DMS53 treated with DMSO at 0.1 percent for 48 hours (cell line): ENCODE results near the gene NOL11.
"Not testable (repeated sequence)": the region's sequence is repeated elsewhere in the genome, so short reads cannot be mapped to it uniquely, and the experiment has no call there.

ENCODE experiments used
- DNase-seq: peaks from one replicate; lab custom pipeline; 2025; ENCODE audit not compliant: unreplicated experiment; lab: John Stamatoyannopoulos, UW

Gene NOL11

DNA sequence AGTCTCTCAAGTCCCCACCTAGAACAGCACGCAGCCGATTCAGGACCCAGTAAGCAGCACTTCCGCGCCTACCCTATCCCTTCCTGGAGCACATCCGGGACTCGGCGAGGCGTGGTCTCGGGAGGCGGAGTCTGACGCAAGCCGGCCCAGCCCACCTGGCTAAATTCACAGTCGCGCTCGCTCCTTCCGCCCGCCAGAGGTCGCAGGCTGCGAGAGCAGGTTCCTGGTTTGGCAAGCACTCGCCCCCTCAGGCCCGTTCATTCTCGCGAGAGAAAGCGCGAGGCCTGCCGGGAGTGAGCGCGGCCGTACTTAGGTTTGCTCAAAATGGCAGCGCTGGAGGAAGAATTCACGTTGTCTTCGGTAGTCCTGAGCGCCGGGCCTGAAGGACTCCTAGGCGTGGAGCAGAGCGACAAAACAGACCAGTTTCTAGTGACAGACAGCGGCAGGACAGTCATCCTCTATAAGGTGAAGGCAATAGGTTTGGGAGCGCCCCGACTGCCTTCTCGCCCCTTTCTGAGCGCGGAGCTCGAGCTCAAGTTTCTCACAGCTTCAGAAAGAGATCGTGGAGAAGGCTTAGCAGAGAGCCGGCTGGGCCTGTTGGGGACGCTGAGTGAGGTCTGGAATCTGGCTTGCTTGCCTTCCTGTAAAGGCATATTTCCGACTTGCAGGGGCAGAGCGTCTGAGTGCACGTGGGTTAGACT is at the start of gene NOL11:
Gene NOL11 (plus strand): TSS at position 313 of the 701 bp plus-strand sequence. CDS start 12 bp downstream, at position 325.
- peak; percentile 97 for DNase-seq

DNA sequence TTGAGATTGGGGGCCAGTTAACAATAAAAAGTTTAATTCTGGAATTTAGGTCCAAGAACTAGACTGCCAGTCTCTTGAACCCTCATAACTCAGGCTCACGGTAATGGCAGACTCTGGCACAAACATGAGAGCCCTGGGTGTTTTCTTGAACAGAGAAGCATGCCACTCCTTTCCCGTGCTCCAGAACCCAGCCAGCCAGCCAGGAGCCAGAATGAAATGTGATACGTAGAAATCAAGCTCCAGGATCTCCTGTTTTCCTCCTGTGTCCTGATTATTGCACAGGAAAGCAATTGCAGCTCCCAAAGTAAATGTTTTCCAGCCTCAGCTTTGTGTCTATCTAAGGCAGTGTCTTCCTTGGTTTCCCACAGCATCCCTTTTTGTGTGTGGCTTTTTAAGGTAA is 46.2 kb upstream of the NOL11 start:
- DNase-seq = no peak

DNA sequence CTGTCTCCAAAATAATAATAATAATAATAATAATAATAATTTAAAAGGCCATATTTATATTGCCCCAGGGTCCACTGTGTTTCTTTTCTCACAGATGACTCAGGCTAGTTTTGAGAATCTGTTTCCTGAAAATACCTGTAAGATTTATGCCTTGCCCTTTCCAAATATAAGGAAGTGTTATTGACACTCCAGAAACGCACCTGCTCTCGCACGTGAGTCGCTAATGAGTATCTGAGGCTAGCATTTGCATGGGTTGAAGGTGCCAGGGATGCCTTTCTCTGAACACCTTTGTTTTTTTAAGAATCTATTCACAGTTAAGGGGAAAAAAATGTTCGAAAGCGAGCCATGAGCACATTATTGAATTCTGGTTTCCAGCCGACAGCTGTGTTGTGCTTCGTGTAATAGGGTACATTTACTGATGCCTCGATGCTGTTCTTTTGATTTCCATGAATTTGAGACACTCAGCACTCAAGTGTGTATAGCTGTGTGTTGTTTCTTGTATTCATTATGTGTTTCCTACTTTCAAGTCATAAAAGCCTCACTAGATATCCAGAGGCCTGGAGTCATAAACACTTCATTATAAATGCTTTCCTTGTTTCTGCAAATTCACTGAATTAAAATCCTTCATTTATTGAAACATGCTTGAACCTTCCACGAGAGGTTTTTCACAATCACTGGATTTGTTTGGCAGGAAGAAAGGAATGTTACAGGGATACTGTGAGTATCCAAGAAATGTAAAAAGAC is 45.0 kb upstream of the NOL11 start:
- no peak for DNase-seq

DNA sequence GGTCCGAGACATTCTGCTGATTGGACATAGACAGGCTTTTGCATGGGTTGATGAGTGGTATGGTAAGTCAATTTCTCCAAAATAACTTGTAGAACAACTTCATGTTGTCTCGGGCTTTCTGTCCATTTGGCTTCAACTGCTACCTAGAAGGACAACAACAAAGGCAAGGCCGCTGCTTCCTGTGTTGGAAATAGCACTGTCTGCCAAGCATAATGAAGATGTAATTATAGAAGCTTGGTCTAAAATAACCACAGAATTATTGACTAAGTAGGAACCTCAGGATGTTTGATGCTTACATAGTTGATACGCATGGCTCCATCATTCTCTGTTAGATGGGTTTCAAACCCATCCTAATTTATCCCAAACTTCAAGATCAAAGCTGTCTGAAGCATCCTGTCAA is 42.3 kb upstream of the NOL11 start:
- no peak for DNase-seq

DNA sequence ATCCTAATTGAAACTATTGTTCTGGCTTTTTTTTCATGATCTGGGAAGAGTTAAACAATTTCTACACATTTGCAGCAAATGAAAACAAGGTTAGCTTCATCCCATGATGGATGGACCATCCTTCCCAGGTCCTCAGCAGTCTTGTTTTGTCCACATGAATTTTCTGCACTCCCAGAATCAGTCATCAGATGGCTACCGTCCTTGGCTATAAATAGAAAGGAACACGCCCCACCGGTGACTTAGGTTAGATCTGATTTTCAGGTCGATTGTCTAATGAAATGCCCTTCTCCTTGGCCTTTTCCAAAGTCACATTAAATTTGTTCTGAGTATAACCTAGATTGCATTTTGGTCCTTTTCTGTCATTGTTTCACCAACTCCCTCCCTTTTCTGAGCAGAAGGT is 41.4 kb upstream of the NOL11 start:
- DNase-seq = no peak

DNA sequence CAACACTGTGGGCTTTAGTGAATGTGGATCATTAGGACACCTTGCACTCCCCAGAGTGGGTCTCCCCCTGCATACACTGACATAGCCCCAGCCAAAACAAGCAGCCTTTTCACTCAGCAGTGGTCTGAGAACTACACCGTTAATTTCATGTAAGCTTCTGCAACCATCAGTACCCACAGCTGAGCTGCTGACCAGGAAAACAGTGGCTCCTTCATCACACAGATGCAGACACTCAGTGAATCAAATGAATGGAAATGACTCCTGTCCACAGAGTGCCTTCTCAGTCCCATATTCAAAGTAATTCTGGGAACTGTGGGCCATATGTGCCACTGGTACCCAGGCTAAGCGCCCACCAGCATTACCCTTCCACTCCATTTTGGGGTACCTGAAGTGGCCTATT is 39.3 kb upstream of the NOL11 start:
- no peak for DNase-seq

DNA sequence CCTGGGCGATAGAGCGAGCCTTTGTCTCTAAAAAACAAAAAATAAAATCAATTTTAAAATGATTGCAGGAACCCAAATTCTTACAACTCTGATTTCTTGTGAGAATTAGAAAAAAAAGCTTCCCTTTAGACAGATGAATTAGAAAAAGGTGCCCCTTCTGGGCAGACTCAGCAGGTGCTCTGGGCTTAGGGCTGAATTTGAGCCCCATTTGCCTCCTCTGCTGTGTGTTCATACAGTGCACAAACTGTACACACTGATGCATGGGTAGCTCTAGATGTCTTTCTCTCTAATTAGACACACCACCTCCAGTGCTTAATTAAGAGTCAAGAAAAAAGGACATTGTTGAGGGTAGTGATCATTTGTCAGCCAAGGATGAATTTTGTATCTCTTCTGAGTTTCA is 38.5 kb upstream of the NOL11 start:
- DNase-seq = no peak

DNA sequence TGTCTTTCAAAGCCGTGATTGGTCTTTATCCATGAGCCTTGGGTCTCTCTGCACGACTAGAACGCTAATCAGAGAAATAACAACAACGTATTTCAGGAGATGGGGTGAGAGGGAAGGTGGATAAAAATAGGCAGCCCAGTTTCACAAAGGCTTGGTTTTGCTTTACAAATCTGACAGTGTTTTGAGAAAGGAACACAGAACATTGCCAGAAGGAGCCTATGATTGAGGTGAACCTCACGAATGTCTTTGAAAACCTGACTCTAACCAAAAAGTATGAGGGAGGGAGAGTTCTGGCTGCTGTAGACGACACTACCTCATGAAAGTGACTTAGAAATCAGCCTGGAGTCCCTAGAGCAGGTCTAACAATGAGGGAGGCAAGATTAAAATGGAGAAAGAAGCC is 38.0 kb upstream of the NOL11 start:
- no peak for DNase-seq

DNA sequence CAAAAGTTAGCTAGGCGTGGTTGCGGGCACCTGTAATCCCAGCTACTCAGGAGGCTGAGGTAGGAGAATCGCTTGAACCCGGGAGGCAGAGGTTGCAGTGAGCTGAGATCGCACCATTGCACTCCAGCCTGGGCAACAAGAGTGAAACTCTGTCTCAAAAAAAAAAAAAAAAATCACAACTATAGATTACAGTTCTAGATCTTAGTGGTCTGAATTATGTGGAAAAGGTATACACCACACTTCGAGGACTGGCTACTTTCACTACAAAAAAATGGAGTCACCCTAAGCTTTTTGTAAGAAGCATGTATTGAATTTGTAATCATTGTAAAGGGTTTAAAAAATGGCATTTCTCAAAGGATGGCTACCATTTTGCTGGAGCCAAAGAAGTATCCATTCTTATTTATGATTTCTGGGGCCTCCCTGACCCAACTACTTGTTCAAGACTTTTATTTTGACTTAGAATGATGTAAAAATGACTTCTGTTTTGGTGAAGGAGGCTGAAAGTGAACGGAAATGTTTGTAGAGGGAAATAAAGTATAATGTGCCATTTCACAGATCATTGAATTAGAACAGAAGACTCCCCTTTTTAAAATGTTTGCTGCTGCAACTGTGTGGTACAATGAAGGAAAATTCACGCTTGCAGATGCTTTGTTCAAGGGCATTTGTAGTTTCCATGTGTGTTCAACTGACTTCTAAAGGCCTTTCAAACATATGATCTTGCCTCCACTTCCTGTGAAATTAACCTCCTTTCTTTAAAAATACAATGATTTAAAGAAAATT is 37.1 kb upstream of the NOL11 start:
- no peak for DNase-seq

DNA sequence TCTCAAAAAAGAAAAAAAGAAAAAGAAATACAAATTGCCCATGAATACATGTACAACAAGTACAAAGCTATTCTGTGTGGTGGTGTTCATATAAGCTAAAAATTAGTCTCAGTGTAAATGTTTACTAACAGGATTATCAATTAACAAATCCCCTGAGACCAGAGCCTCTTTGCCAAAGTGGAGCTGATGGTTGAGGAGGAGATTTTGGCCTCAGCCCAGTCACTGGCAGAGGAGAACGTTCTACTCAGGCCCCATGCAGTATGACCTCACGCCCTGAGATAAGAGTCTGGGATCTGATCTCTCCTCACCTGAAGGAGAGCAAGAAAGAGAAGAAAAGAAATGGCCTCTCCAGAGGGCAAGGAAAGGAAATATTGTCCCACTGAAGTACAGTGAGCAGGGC is 35.5 kb upstream of the NOL11 start:
- DNase-seq = no peak

DNA sequence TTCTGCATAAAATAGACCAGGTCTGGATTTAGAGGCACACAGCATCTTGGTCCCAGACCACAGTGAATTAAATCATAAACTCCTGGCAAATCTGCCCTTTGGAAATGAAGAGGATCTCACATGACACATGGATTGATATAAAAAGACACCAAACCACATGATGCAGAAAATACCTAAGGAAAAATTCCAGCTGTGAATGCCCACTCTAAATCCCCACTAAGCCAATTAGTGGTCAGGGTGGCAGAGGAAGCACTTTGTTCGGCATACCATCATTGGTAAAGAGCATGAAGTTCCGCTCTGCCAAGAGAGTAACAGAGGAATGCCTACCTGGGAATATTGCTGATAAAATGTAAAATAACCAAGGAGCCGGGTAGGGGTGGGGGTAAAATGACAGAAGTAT is 32.4 kb upstream of the NOL11 start:
- no peak for DNase-seq

DNA sequence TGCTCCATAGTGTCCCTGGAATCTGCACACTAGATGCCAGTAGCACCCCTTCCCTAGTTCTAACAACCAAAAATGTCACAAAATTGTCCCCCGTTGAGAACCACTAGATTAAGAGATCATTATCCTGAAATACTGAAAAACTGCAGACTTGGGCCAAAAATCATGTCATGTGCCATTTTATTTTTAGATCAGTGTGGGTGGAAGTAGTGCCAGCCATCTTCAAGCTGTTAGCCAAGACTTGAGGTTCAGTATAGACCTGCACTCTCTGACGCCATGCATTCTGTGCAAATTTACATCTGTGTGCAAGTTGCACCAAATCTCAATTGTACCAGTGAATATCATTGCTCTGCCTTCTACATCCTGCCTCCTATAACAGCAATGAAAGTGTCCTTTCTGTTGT is 31.5 kb upstream of the NOL11 start:
- no peak for DNase-seq

DNA sequence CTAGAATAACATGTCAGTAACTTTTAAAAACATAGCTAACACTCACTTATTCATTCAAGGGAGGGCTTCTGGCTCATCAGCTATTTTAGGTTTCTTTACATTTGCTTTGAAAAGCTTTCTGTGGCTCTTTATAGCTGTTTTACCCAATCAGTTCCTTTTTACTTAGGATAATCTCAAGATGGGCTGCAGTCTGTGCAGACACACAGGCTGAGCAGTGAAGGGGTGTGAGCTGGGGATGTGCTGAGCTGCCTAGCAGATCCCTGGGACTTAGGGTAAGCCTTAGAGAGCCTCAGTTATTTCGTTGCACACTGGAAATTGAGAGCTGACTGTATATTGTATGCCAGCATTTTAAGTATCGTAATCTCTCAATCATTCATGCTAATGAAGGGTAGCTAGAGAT is 30.2 kb upstream of the NOL11 start:
- DNase-seq = no peak

DNA sequence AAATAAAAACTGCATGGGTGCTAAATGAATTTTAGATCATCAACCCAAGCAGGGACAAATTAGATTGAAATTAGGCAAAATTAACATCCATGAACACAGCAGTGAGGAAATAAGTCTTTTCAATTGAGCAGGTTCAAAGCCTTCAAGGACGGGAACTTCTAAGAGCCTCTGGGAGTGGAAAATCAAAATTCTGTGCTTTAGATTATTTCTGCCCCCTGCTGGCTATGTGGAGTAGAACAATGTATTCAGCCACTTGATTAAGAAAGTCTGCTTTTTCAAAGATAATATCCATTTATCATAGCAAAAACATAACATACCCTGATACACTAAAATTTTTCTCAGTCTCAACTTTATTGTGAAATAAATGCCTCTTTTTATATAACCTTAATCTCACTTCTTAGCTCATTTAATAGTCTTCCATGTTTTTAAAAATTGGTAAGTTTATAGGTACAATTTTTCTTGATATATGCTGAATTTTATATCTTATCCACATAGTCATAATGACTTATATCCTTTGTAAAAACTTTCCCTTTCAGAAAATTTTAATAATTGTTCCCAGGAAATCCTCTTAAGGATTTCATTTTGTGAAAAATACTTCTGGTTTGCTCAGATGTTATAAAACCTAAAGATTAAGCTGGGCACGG is 28.1 kb upstream of the NOL11 start:
- DNase-seq = peak; percentile 65

DNA sequence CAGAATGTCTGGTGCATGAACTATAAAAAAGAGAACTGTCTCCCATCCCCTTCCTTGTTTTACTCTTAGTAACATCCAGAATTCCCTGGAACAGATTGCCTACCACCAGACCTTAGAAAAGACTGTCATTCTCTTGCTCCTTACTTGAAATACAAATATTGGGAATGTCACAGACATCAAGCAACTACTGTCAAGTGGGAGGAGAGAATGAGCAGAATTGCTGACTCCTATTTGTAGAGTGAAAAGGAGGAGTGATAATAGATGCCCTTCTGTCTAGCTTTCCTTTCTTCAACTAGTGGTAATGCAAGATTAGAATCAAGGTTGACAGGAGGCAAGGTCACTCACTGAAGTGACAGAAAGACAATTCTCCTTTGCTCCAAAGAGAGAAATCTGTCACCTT is 23.9 kb upstream of the NOL11 start:
- no peak for DNase-seq

DNA sequence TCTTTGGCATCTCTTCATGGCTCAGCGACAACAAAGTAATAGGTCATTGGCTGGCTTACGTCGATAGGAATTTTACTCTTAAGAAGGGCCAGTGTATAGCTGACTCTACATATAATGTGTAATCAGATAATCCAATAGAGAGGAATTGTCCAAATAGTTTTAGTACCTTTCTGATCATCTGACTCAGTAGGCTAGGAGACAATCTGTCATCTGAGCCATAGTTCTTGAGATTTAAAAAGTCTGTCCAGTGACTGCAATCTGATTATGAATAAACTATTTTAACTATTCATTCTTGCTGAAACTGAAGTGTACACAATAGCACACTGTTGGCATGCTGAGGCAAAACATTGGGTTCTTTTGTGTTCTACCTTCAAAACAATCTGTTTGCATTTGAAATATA is 21.4 kb upstream of the NOL11 start:
- DNase-seq = no peak

DNA sequence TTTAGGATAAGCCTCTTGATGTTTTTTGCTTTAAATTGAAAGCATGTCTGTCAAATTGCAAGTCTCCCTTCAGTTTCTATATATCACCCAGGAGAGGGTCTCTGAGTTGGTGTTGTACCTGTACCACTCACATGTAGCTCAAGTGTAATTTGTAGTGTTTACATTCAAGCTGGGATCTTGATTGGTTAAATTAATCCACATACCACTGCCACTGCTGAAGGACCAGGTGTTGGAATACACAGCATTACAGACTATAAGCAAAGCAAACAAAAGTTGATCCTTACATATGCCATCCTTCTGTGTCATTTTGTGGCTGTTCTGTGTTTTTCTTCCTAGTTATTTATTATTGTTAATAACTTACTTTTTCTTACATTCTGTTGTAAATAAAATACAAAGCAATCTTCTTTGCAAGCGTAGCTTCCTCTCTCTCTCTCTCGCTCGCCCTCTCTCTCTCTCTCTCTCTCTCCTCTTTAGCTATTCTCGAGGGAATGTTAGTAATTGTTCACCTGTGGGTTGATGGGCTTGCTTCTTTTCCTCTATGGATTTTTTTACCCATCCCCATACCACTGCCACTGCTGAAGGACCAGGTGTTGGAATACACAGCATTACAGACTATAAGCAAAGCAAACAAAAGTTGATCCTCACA is 20.8 kb upstream of the NOL11 start:
- peak; percentile 20 for DNase-seq

DNA sequence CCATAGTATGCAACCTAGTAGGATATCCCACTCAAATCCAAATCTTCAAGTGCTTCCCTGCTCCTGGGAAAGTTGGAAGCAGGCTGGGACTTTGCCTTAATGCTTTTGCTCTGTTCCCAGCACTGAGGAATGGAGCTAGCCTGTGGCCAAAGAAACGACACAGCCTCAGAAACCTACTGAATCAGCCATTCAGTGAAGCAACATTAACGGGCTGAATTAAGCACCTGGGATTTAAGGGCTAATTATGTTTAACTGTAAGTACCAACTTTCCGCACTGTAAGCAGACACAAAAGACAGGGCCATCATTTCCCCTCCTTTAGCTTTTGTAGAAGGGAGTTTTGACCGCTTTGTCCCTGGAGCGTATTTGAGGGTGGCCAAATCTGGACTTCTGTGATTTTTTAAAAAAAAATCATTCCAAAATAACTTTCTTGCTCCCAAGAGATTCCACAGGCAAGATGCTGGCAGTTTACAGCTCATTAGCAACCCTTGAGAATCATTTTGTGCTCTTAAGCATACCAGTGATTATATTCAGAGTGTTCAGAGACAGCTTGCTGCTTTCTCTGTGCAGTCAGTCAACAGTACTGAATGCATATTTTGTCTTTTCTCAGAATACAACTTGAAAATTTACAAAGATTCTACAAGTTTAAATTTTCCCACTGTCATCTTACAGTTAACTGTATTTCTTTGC is 17.6 kb upstream of the NOL11 start:
- no peak for DNase-seq

DNA sequence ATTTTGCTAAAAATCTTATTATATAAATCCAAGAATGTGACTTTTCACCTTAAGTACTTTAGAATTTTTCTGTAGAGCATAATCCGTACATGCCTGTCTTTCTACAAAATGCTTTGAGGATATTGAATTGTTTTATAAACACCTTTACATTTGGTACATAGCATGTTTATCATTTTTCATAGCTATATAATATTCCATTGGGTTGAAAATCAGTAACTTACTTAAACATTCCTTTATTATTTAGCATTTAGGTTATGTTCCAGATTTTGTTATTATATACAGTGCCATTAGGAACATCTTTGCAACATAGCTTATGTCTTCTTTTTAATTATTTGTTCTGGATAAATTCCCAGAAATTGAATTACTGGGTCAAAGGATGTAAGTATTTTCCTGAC is 17.0 kb upstream of the NOL11 start:
- no peak for DNase-seq

DNA sequence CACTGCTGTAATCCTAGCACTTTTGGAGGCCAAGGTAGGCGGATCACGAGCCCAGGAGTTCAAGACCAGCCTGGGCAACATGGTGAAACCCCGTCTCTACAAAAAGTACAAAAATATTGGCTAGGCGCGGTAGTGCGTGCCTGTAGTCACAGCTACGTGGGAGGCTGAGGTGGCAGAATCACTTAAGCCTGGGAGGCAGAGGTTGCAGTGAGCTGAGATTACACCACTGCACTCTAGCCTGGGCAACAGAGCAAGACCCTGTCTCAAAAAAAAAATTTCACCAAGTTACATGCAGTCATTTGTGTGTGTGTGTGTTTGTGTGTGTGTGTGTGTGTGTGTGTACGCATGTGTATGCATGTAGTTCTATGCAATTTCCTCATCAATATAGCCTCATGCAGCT is 14.9 kb upstream of the NOL11 start:
- DNase-seq = not testable (repeated sequence)
